ENCODE results near the gene SH3RF3. TPM values are rescaled to one million over a fixed set of nuclear protein-coding genes. Genes with fewer than 3 reads are reported as not detected.

Gene SH3RF3
- total RNA-seq, 3 donors from 2014 or later (not counting 1 experiment from before 2014, with no cell fraction given): 0.23 to 0.61 (median 0.34) TPM

- intact Hi-C loops (cut with micrococcal nuclease): no loop called here
- ATAC-seq: no peak
Measured at GRCh38 chr2:109288544-109289368, 159.8 kb downstream of the SH3RF3 start.

GRCh38 chr2:109289504-109290222 lies 160.7 kb downstream of the SH3RF3 start:
- Mint-ChIP-seq H3K27me3 (ENCODE audit: low read depth in 2 of 2) (peaks cover 0 to 2% of the 10 kb centered on the region in 2 donors), H3K27ac (no peak overlapping the region), H3K9me3 (no peaks in the 10 kb centered on the region), H3K4me1 (peaks cover 0 to 3% of the 10 kb centered on the region in 2 donors), H3K36me3 (no peaks in the 10 kb centered on the region), H3K4me3 (no peak overlapping the region)
- TF ChIP-seq CTCF (IDR thresholded peaks at IDR 0.05): no peak
- no peaks in the 10 kb centered on the region for H3K27me3 ChIP-seq (ENCODE audit: control insufficient read depth, insufficient read depth, low read length)
- intact Hi-C loops (cut with micrococcal nuclease): no loop called here
- DNase-seq (no peak), ATAC-seq (no peak)
- no peaks in the 10 kb centered on the region for H3K4me1 ChIP-seq (ENCODE audit: control insufficient read depth, insufficient read depth, low read length)
- no peak overlapping the region for H3K4me3 ChIP-seq (ENCODE audit: low read length)
- no peaks in the 10 kb centered on the region for H3K36me3 ChIP-seq (ENCODE audit: control insufficient read depth, insufficient read depth, low read length)
- 88% methylated on average over 8 of the region's 8 CpGs for WGBS (ENCODE audit: insufficient coverage)
- no peaks in the 10 kb centered on the region for H3K9me3 ChIP-seq (ENCODE audit: control insufficient read depth, insufficient read depth, low read length)
- H3K27ac ChIP-seq (ENCODE audit: low read length): no peak overlapping the region

More at GRCh38 chr2:109288544-109289368, 159.8 kb downstream of the SH3RF3 start:
- no peaks in the 10 kb centered on the region for H3K36me3 Mint-ChIP-seq
- H3K4me1 Mint-ChIP-seq: no peaks in the 10 kb centered on the region
- no peaks in the 10 kb centered on the region for H3K27me3 ChIP-seq (ENCODE audit: control insufficient read depth, insufficient read depth, low read length)
- H3K36me3 ChIP-seq (ENCODE audit: control insufficient read depth, insufficient read depth, low read length): no peaks in the 10 kb centered on the region
- no peak overlapping the region for H3K4me3 Mint-ChIP-seq
- no peaks in the 10 kb centered on the region for H3K9me3 ChIP-seq (ENCODE audit: control insufficient read depth, insufficient read depth, low read length)
- H3K4me3 ChIP-seq (ENCODE audit: low read length): no peak overlapping the region
- no peaks in the 10 kb centered on the region for H3K4me1 ChIP-seq (ENCODE audit: control insufficient read depth, insufficient read depth, low read length)
- no peaks in the 10 kb centered on the region for H3K9me3 Mint-ChIP-seq
- 92% methylated on average over 8 of the region's 8 CpGs for WGBS (ENCODE audit: insufficient coverage)
- no peak for TF ChIP-seq CTCF (IDR thresholded peaks at IDR 0.05)
- H3K27ac Mint-ChIP-seq: no peak overlapping the region
- DNase-seq: no peak
- H3K27ac ChIP-seq (ENCODE audit: low read length): no peak overlapping the region
- peaks cover 0 to 2% of the 10 kb centered on the region in 2 donors for H3K27me3 Mint-ChIP-seq (ENCODE audit: low read depth in 2 of 2)

GRCh38 chr2:109290887-109291643 lies 162.1 kb downstream of the SH3RF3 start:
- no peak overlapping the region for H3K27ac Mint-ChIP-seq
- TF ChIP-seq CTCF (IDR thresholded peaks at IDR 0.05): no peak
- no peak overlapping the region for H3K4me3 Mint-ChIP-seq
- peaks cover 0 to 2% of the 10 kb centered on the region in 2 donors for H3K27me3 Mint-ChIP-seq (ENCODE audit: low read depth in 2 of 2)
- H3K36me3 ChIP-seq (ENCODE audit: control insufficient read depth, insufficient read depth, low read length): no peaks in the 10 kb centered on the region
- H3K9me3 ChIP-seq (ENCODE audit: control insufficient read depth, insufficient read depth, low read length): no peaks in the 10 kb centered on the region
- intact Hi-C loops (cut with micrococcal nuclease): no loop called here
- H3K4me1 ChIP-seq (ENCODE audit: control insufficient read depth, insufficient read depth, low read length): no peaks in the 10 kb centered on the region
- no peak overlapping the region for H3K4me3 ChIP-seq (ENCODE audit: low read length)
- DNase-seq: no peak
- peaks cover 0 to 12% of the 10 kb centered on the region in 2 donors for H3K4me1 Mint-ChIP-seq
- 88% methylated on average over 14 of the region's 14 CpGs for WGBS (ENCODE audit: insufficient coverage)
- ATAC-seq: no peak
- H3K36me3 Mint-ChIP-seq: no peaks in the 10 kb centered on the region
- no peaks in the 10 kb centered on the region for H3K27me3 ChIP-seq (ENCODE audit: control insufficient read depth, insufficient read depth, low read length)
- no peak overlapping the region for H3K27ac ChIP-seq (ENCODE audit: low read length)
- H3K9me3 Mint-ChIP-seq: no peaks in the 10 kb centered on the region
